Measurements from ENCODE around the gene DYRK1A. TPM values are rescaled to one million over a fixed set of nuclear protein-coding genes. Genes with fewer than 3 reads are reported as not detected.

The DYRK1A gene
- total RNA-seq, 4 donors from 2014 or later = 71.5 to 116 (median 90.9) TPM

DNA sequence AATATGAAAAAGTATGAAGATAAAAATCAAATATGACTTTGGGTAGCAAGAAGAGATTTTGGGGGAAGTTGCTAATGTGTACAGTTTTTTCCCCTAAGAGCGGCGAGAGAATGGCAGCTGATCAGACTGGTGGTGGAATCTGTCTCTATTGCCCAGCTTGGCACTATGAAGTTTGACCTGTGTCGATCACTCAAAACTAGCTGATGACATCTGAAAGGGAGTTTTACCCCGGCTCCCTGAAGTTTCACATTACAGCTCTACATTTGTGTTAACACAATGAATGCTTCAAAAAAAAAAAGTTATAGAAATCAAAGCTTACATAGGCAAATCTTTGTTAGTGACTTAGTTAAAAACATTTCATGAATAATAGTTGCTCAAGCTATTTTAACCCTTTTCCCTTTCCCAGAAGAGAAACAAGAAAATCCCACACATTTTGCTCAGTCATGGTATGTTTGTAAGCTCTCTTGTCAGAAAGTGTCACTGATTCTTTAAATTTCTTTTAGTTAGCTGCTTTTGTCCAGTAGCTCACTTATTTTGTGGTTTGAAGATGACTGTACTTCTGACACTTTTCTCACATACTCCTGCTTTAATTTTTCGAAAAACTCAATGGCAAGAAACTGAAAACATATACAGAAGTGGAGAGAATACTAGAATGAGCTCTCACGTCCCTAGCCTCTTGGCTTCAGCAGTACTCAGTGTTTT is 41.3 kb downstream of the DYRK1A start:
- H3K4me1 ChIP-seq = peaks cover 17 to 75% (median 42%) of the 10 kb centered on the region in 4 donors
- H3K4me3 ChIP-seq = no peak overlapping the region
- intact Hi-C loops (cut with DNase I; ENCODE audit: low total_unique reads) = no loop called here
- H3K36me3 ChIP-seq = no peaks in the 10 kb centered on the region
- H3K27me3 ChIP-seq = no peaks in the 10 kb centered on the region
- 57 to 74% methylated on average over 6 of the region's 6 CpGs for WGBS, 2 donors (ENCODE audit: low coverage in 1 of 2)
- no peak for DNase-seq
- in situ Hi-C loops (cut with MboI; ENCODE audit: low pct_ligation_motif_present in 1 of 4, low pct_unique_long_range_greater_than_20kb in 1 of 4, low sequenced_read_pairs in 3 of 4) = no loop called here
- TF ChIP-seq EP300 (IDR thresholded peaks at IDR 0.05; ENCODE audit: low read depth) (no peak), POLR2A (IDR thresholded peaks at IDR 0.05) (no peak), POLR2AphosphoS5 (IDR thresholded peaks at IDR 0.05) (no peak)
- TF ChIP-seq, protein P1, sequence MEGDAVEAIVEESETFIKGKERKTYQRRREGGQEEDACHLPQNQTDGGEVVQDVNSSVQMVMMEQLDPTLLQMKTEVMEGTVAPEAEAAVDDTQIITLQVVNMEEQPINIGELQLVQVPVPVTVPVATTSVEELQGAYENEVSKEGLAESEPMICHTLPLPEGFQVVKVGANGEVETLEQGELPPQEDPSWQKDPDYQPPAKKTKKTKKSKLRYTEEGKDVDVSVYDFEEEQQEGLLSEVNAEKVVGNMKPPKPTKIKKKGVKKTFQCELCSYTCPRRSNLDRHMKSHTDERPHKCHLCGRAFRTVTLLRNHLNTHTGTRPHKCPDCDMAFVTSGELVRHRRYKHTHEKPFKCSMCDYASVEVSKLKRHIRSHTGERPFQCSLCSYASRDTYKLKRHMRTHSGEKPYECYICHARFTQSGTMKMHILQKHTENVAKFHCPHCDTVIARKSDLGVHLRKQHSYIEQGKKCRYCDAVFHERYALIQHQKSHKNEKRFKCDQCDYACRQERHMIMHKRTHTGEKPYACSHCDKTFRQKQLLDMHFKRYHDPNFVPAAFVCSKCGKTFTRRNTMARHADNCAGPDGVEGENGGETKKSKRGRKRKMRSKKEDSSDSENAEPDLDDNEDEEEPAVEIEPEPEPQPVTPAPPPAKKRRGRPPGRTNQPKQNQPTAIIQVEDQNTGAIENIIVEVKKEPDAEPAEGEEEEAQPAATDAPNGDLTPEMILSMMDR (IDR thresholded peaks at IDR 0.05) = no peak
- H3K9me3 ChIP-seq = no peaks in the 10 kb centered on the region
- H3K27ac ChIP-seq = no peak overlapping the region

DNA sequence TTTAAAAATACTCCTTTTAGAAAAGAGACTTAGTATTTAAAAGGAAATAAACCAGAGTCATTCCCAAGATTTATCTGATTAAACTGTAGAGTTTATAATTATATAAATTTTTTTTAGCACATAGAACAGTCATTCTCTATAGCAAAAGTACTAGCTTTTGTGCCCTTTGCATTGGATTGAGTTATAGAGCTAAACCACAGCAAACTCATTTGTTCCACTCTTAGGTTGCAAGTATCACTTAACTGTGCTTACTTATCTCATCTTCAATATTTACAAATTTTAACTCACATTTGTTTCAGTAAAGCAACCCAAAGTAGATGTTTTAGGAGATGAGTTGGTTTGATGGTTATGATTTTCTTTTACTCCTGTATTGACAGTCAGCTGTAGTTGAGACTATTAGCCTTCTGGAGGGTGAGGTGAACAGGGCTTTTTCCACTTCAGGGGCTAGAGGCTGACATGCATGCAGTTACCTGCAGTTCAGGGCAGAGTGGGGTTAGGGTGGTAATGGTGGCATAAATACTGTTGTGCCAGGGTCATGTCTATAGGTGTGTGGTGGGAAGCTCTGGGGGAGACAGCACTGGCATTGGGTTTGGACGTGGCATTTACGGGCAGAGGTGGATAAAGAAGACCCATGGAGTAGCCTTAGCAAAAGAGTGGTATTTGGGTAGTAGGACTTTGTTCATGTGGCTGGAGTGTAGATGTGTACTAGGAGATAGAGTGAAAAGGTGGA is 42.1 kb downstream of the DYRK1A start:
- Histone ChIP-seq H3K4me1 (peaks cover 17 to 83% (median 46%) of the 10 kb centered on the region in 4 donors), H3K4me3 (no peak overlapping the region), H3K9me3 (no peaks in the 10 kb centered on the region), H3K27me3 (no peaks in the 10 kb centered on the region), H3K36me3 (no peaks in the 10 kb centered on the region), H3K27ac (no peak overlapping the region)
- intact Hi-C loops (cut with DNase I; ENCODE audit: low total_unique reads) (no loop called here), in situ Hi-C loops (cut with MboI; ENCODE audit: low pct_ligation_motif_present in 1 of 4, low pct_unique_long_range_greater_than_20kb in 1 of 4, low sequenced_read_pairs in 3 of 4) (no loop called here)
- TF ChIP-seq, protein P1 (IDR thresholded peaks at IDR 0.05) = no peak
- no peak for TF ChIP-seq POLR2AphosphoS5 (IDR thresholded peaks at IDR 0.05)
- no peak for TF ChIP-seq POLR2A (IDR thresholded peaks at IDR 0.05)
- TF ChIP-seq EP300 (IDR thresholded peaks at IDR 0.05; ENCODE audit: low read depth) = no peak
- DNase-seq = no peak
- WGBS, 2 donors (ENCODE audit: low coverage in 1 of 2) = 96% methylated on average over 2 of the region's 2 CpGs; no CpG with 5 or more reads in 1 of the 2 donors

DNA sequence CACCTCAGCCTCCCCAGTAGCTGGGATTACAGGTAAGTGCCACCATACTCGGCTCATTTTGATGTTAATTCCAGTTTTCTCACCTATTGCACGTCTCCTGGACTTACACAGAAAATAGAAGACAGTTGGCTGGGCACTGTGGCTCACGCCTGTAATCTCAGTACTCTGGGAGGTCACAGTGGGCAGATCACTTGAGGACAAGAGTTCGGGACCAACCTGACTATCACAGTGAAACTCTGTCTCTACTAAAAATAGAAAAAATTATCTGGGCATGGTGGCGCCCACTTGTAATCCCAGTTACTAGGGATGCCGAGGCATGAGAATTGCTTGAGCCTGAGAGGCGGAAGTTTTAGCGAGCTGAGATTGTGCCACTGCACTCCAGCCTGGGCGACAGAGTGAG is 44.1 kb downstream of the DYRK1A start:
- in situ Hi-C loops (cut with MboI; ENCODE audit: low pct_ligation_motif_present in 1 of 4, low pct_unique_long_range_greater_than_20kb in 1 of 4, low sequenced_read_pairs in 3 of 4) (no loop called here), intact Hi-C loops (cut with DNase I; ENCODE audit: low total_unique reads) (no loop called here)
- peaks cover 10 to 88% (median 44%) of the 10 kb centered on the region in 4 donors for H3K4me1 ChIP-seq
- WGBS, 2 donors (ENCODE audit: low coverage in 1 of 2) = 95% methylated on average over 9 of the region's 9 CpGs; no CpG with 5 or more reads in 1 of the 2 donors
- no peaks in the 10 kb centered on the region for H3K9me3 ChIP-seq
- H3K4me3 ChIP-seq = no peak overlapping the region
- H3K27ac ChIP-seq = no peak overlapping the region
- TF ChIP-seq EP300 (IDR thresholded peaks at IDR 0.05; ENCODE audit: low read depth) (no peak), POLR2A (IDR thresholded peaks at IDR 0.05) (no peak), POLR2AphosphoS5 (IDR thresholded peaks at IDR 0.05) (no peak)
- TF ChIP-seq, protein P1 (IDR thresholded peaks at IDR 0.05) = no peak
- H3K36me3 ChIP-seq = no peaks in the 10 kb centered on the region
- no peaks in the 10 kb centered on the region for H3K27me3 ChIP-seq
- DNase-seq = no peak

DNA sequence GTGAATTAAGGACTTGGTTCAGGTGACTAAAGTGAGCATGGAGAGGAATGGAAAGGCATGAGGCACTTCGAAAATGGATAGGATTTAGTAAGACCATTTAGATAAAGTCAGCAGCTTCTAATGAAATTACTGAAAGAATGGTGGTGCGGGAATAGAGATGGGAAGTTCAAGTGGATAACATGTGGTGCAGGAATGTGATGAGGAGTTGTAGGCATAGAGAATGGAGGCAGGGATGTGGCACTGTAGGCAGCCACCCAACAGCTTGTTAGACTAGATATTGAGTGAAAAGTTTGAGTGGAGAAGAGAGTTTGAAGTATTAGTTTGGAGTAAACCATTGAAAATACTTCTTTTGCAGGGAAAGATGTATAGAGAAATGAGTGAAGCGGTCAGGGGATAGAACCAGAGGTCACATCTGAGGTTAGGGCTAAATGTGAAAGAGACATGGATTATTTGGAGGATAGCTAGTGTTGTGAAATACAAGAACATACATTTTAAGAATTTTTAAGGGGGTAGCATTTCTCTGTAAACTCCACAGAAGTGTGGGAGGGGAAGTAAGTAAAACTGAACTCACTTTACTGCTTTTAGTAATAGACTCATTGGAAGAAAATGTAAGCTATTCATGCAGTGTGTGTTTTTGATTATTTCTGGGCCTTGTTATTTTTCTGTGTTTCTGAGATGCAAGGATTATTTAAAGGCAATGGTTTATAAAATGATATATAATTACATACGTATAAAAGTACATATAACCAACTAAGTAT is 46.2 kb downstream of the DYRK1A start:
- intact Hi-C loops (cut with DNase I; ENCODE audit: low total_unique reads) = no loop called here
- WGBS, 2 donors (ENCODE audit: low coverage in 1 of 2) = 78 to 85% methylated on average over 4 of the region's 4 CpGs

More for the DNA sequence above, 46.2 kb downstream of the DYRK1A start:
- in situ Hi-C loops (cut with MboI; ENCODE audit: low pct_ligation_motif_present in 1 of 4, low pct_unique_long_range_greater_than_20kb in 1 of 4, low sequenced_read_pairs in 3 of 4) = no loop called here
- Histone ChIP-seq H3K27ac (no peak overlapping the region), H3K4me1 (peaks cover 10 to 92% (median 42%) of the 10 kb centered on the region in 4 donors), H3K4me3 (no peak overlapping the region), H3K27me3 (no peaks in the 10 kb centered on the region), H3K36me3 (no peaks in the 10 kb centered on the region), H3K9me3 (no peaks in the 10 kb centered on the region)
- TF ChIP-seq EP300 (IDR thresholded peaks at IDR 0.05; ENCODE audit: low read depth) (no peak), POLR2AphosphoS5 (IDR thresholded peaks at IDR 0.05) (no peak), POLR2A (IDR thresholded peaks at IDR 0.05) (no peak)
- TF ChIP-seq, protein P1 (IDR thresholded peaks at IDR 0.05) = no peak
- no peak for DNase-seq

Measured in transverse colon (tissue), 4 donors.